ENCODE data around the gene ING5.

ING5 gene

DNA sequence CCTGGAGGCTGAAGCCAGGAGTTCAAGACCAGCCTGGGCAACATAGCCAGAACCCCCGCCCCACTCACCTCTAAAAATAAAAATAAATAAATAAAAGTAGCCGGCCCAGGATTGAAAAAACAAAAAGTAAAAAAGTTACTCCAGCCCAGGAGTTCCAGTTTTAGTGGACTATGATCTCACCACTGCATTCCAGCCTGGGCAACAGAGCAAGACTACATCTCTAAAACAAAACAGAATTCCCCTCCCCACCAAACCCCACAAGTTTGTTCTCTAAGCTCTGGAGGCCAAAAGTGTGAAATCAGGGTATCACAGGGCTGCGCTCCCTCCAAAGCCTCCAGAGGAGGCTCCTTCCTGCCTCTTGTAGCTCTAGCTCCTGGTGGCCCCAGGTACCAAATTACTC is 34.3 kb downstream of the ING5 start:
- TF ChIP-seq ZC3H10 (CRISPR knock-in tag; IDR thresholded peaks at IDR 0.05) (no peak), TCF4 (CRISPR knock-in tag; IDR thresholded peaks at IDR 0.05; ENCODE audit: borderline replicate concordance) (no peak), RARB (CRISPR knock-in tag; IDR thresholded peaks at IDR 0.05) (no peak), ZNF8 (CRISPR knock-in tag; IDR thresholded peaks at IDR 0.05) (no peak), SNAI2 (CRISPR knock-in tag; IDR thresholded peaks at IDR 0.05) (no peak), CSDC2 (CRISPR knock-in tag; IDR thresholded peaks at IDR 0.05) (no peak), TOX (CRISPR knock-in tag; IDR thresholded peaks at IDR 0.05; ENCODE audit: borderline replicate concordance) (no peak), BACH2 (CRISPR knock-in tag; IDR thresholded peaks at IDR 0.05; ENCODE audit: borderline replicate concordance) (no peak), ISL1 (CRISPR knock-in tag; IDR thresholded peaks at IDR 0.05) (no peak), CSRNP3 (CRISPR knock-in tag; IDR thresholded peaks at IDR 0.05) (no peak), ZFP3 (CRISPR knock-in tag; IDR thresholded peaks at IDR 0.05) (no peak), ZNF70 (CRISPR knock-in tag; IDR thresholded peaks at IDR 0.05) (no peak), ESRRG (CRISPR knock-in tag; IDR thresholded peaks at IDR 0.05) (no peak), ZFP30 (CRISPR knock-in tag; IDR thresholded peaks at IDR 0.05) (no peak), PPARA (CRISPR knock-in tag; IDR thresholded peaks at IDR 0.05; ENCODE audit: borderline replicate concordance) (no peak), OSR1 (CRISPR knock-in tag; IDR thresholded peaks at IDR 0.05) (no peak), ARNTL (CRISPR knock-in tag; IDR thresholded peaks at IDR 0.05; ENCODE audit: borderline replicate concordance, low read depth) (no peak)
- TF ChIP-seq, protein P1, sequence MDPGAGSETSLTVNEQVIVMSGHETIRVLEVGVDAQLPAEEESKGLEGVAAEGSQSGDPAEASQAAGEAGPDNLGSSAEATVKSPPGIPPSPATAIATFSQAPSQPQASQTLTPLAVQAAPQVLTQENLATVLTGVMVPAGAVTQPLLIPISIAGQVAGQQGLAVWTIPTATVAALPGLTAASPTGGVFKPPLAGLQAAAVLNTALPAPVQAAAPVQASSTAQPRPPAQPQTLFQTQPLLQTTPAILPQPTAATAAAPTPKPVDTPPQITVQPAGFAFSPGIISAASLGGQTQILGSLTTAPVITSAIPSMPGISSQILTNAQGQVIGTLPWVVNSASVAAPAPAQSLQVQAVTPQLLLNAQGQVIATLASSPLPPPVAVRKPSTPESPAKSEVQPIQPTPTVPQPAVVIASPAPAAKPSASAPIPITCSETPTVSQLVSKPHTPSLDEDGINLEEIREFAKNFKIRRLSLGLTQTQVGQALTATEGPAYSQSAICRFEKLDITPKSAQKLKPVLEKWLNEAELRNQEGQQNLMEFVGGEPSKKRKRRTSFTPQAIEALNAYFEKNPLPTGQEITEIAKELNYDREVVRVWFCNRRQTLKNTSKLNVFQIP (CRISPR knock-in tag; IDR thresholded peaks at IDR 0.05; ENCODE audit: borderline replicate concordance, low read depth), result no peak
- TF ChIP-seq, protein P2, sequence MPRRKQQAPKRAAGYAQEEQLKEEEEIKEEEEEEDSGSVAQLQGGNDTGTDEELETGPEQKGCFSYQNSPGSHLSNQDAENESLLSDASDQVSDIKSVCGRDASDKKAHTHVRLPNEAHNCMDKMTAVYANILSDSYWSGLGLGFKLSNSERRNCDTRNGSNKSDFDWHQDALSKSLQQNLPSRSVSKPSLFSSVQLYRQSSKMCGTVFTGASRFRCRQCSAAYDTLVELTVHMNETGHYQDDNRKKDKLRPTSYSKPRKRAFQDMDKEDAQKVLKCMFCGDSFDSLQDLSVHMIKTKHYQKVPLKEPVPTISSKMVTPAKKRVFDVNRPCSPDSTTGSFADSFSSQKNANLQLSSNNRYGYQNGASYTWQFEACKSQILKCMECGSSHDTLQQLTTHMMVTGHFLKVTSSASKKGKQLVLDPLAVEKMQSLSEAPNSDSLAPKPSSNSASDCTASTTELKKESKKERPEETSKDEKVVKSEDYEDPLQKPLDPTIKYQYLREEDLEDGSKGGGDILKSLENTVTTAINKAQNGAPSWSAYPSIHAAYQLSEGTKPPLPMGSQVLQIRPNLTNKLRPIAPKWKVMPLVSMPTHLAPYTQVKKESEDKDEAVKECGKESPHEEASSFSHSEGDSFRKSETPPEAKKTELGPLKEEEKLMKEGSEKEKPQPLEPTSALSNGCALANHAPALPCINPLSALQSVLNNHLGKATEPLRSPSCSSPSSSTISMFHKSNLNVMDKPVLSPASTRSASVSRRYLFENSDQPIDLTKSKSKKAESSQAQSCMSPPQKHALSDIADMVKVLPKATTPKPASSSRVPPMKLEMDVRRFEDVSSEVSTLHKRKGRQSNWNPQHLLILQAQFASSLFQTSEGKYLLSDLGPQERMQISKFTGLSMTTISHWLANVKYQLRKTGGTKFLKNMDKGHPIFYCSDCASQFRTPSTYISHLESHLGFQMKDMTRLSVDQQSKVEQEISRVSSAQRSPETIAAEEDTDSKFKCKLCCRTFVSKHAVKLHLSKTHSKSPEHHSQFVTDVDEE (CRISPR knock-in tag; IDR thresholded peaks at IDR 0.05), result no peak
- TF ChIP-seq, protein P3, sequence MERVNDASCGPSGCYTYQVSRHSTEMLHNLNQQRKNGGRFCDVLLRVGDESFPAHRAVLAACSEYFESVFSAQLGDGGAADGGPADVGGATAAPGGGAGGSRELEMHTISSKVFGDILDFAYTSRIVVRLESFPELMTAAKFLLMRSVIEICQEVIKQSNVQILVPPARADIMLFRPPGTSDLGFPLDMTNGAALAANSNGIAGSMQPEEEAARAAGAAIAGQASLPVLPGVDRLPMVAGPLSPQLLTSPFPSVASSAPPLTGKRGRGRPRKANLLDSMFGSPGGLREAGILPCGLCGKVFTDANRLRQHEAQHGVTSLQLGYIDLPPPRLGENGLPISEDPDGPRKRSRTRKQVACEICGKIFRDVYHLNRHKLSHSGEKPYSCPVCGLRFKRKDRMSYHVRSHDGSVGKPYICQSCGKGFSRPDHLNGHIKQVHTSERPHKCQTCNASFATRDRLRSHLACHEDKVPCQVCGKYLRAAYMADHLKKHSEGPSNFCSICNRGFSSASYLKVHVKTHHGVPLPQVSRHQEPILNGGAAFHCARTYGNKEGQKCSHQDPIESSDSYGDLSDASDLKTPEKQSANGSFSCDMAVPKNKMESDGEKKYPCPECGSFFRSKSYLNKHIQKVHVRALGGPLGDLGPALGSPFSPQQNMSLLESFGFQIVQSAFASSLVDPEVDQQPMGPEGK (CRISPR knock-in tag; IDR thresholded peaks at IDR 0.05; ENCODE audit: borderline replicate concordance), result no peak
- no peak for ATAC-seq

- TF ChIP-seq CSRNP3 (CRISPR knock-in tag; IDR thresholded peaks at IDR 0.05) (no peak), ZFP30 (CRISPR knock-in tag; IDR thresholded peaks at IDR 0.05) (no peak), ZFP3 (CRISPR knock-in tag; IDR thresholded peaks at IDR 0.05) (no peak)
- TF ChIP-seq, protein P3 (CRISPR knock-in tag; IDR thresholded peaks at IDR 0.05; ENCODE audit: borderline replicate concordance), result no peak
- TF ChIP-seq, protein P2 (CRISPR knock-in tag; IDR thresholded peaks at IDR 0.05), result no peak
- ATAC-seq, result no peak
Measured at GRCh38 chr2:241738040-241738686, 36.3 kb downstream of the ING5 start.

All from SK-N-SH treated with all-trans-retinoic acid at 6 μM for 48 hours (cell line).